GM19240 (cell line): ENCODE results near the gene APOBR.
"Not testable (repeated sequence)": the region's sequence is repeated elsewhere in the genome, so short reads cannot be mapped to it uniquely, and the experiment has no call there.

Experiments
- DNase-seq: peaks from one replicate; pipeline ENCODE4 v3.0.0; 2011; ENCODE audit warnings: low spot score; ENCODE audit not compliant: insufficient read length

The APOBR gene

DNA sequence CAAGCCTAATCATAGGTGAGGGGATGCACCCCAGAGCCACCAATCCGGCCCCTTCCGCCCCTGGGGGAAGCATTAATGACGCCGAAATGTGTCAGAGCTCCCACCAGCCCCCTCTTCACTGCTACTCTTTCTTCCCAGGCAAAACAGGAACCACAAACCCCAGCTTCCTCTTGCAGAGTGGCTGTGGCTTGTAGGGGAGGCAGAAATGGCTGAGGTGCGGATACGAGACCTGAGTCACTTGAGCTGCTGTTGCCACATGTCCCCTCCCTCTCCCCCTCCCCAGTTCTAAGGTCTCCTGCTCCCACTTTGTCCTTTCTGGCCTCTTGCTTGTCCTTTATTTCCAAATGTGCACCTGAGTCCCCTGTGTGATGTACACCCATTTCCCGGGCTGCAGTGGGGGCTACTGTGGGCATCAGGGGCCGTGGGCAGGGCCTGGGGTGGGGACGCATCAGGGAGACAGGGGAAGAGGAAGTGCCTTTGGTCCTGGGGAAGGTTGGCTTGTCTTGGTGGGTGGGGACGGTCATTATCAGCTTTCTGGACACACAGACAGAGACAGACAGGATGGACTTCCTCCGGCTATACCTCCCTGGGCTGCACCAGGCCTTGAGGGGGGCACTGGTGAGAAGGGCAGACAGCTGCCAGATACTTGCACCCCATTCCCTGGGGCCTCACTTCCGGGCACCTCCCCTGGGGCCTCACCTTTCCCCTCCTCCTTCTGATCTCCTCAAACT lies at the start of gene APOBR:
APOBR (plus strand) TSS at position 523 of the 731 bp plus-strand sequence; CDS start at position 562, 39 bp downstream.
- DNase-seq: peak; percentile 87

DNA sequence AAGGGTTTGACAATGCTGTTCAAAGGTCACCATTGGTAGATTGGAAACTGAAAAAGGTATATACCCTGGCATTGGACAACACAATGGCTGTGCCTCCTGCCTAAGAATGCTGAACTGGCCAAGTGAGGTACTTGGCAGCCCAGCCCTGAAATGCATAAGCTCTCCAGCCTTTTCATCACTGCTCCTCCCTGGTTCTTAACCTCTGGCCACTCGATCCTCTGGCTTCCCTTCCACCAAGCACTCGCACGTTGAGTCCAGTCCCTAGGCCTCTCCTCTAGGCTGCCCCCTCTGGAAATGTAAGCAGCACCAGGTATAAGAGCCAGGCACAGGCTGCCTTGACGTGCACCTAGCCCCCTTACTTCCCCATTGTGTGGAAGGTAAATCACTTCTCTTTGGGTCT lies 48.1 kb upstream of the APOBR start:
- DNase-seq: not testable (repeated sequence)

DNA sequence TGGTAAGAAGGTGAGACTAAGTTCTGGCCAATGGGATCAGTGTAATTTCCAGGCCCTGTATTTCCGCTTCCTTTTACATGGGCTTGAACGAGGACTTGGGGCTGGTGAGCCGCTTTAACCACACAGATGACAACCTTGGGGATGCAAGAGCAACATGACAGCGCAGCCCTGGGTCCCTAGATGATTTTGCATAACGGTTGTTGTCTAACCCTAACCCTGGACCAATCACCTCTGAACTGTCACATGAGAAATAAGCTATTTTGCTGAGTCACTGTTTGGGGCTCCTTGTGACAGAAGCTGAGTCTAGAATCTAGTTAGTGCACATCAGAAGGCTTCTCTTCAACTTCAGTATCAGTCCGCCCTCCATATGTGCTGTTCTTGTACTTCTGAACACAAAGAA lies 47.4 kb upstream of the APOBR start:
- not testable (repeated sequence) for DNase-seq

DNA sequence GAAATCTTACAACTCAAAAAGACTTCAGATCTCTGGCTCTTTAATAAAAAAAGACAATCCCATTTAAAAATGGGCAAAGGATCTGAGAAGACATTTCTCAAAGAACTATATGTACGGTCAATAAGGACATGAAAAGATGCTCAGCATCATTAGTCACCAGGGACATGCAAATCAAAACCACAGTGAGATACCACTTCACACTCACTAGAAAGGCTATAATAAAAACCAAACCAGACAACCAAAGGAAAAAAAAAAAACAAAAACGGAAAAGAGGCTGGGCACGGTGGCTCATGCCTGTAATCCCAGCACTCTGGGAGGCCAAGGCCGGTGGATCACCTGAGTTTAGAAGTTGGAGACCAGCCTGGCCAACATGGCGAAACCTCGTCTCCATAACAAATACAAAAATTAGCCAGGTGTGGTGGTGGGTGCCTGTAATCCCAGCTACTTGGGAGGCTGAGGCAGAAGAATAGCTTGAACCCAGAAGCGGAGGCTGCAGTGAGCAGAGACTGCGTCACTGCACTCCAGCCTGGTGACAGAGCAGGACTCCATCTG lies 20.7 kb upstream of the APOBR start:
- no peak for DNase-seq

DNA sequence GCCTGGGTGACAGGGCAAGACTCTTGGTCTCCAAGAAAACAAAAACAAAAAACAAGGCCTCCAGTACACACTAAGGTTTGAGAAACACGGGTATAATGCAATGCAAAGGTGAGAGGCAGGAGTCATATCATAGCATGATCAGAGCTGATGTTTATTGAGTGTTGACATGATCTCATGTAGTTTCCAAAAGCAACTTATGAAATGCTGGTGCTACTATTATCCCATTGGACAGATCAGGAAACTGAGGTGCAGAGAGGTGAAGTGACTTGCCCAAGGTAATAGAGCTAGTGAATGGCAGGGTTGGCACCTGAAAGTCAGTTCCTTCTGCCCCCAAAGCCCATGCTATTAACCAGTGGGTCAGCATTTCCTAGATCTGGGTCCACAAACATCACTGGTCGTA lies 19.2 kb upstream of the APOBR start:
- DNase-seq: no peak

- no peak for DNase-seq
Measured at GRCh38 chr16:28477311-28477920, 17.0 kb upstream of the APOBR start.

DNA sequence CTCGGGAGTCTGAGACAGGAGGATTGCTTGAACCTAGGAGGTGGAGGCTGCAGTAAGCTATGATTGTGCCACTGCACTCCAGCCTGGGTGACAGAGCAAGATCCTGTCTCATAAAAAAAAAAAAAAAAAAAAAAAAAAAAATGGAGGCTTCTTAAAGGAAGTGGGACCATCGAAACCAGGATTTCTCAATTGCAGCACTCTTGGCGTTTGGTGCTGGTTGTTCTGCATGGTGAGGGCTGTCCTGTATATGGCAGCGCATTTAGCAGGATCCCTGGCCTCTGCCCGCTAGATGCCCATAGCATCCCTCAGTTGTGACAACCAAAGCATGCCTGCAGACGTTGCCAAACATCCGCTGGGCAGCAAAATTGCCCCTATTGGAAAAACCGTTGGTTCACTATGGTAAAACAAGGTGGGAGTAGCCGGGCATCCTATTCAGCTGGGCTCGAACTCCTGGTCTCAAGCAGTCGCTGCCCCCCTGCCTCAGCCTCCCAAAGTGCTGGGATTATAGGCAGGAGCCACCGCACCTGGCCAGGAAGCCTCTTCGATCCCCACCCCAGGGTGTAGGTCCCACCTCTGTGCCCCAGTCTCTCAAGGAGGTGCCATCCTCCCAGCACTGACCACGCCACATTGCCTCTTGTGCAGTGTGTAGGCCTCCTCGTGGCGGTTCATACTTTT lies 15.8 kb upstream of the APOBR start:
- no peak for DNase-seq

DNA sequence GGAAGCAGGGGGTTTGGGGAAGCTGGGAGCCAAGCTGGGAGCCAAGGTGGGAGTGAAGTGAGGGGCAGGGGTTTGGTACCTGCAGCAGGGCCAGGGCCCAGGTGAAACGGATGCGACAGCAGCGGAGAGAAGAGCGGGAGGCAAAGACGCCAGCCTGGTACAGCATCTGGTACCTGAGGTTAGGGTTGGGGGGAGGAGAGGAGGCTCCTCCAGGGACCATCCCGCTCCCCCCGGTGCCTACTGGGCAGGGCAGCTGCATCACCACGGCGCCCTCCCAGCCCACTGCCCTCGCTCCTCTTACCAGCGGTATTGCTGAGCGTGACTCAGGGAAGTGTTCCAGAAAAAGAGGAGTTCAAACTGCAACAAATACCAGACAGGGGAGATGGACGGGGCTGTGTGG lies 12.4 kb upstream of the APOBR start:
- no peak for DNase-seq

DNA sequence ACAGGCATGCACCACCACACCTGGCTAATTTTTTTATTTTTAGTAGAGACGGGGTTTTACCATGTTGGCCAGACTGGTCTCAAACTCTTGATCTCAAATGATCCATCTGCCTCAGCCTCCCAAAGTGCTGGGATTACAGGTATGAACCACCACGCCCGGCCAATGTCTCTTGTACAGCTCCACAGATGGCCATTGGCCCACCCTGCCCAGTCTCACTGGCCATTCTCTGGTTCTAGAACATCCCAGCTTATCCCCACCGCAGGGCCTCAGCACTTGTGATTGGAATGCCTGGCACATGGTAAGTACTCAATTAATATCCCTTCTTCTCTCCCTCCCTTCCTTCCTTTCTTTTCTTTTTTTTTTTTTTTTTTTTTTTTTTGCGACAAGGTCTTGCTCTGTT lies 11.1 kb upstream of the APOBR start:
- DNase-seq: not testable (repeated sequence)

DNA sequence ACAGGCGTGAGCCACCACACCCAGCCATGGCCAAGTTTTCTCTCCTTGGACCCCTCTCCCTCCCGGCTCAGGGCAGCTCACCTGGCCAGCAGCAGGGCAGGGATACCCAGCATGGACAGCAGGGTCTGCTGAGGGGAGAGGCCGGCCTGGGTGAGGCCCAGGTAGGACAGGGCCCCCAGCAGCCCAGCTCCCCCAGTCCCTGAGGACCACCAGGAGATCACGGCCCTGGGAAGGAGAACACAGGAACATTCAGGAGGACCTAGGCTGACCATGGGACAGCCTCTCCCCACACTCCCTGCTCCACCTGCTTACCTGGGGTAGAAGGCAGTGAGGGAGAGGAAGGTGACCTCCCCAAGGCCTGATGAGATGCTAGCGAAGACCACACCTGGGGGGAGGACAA lies 8.2 kb upstream of the APOBR start:
- DNase-seq: no peak

DNA sequence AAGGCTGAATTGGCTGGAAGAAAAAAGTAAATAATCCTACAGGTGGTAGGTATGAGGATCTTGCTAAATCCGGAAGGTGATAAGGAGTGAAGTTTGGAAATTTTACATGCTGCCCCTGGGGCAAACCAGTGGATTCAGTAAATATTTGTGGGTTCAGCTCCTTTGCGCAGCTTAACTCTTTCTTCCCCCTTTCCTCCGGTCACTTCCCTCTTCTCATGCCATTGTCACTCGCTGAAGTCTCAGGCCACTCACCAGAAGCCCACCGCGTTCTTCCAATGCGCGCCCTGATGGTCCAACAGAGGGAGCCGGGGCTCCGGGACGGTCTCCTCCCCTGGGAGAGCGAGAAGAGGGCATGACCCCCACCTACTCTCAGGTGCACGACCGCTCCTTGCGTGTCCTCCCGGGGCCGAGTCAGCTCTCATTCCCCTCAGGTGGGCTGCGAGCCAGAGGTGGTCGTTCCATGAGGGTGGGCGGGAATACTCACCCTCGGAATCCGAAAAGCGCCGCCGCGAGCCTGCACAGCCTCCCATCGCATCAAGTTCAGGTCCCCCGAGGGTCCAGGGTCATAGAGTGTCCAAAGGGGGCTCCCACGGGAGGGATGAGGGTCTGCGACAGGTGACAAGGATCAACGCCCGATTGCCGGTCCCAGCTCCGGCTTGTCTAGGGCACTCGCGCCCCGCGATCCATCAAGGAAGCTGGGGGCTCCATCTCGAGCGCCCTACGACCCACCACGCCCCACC lies 3.0 kb upstream of the APOBR start:
- no peak for DNase-seq

DNA sequence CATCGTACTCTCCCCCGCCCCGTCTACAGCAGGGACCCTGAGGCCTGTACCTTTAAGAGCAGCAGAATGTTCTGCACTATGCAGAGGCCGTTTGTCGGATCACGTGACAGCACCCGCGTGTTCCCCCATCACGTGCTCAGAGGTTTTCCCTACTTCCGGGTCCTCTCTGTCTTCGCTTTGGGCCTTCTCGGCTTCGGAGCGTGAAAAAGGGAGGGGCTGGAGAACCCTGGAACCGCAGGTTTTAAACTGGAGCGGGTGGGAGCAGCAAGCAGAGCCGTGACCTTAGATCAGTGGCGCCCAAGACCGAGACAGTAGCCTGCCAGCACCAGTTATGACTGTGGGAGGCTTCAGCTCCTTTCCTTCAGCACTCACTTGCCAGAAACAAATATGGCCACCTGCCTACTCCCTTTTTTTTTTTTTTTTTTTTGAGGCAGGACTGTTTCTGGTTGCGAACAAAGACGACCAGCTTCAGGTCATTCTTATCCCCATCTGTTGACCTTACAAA lies 2.4 kb upstream of the APOBR start, which contains the start of gene CLN3:
CLN3 (minus strand) TSS at position 105 of the 505 bp plus-strand sequence. CDS start 315 bp downstream, outside the sequence.
- DNase-seq: peak; percentile 97

- no peak for DNase-seq
Measured at GRCh38 chr16:28492511-28492910, 1.9 kb upstream of the APOBR start.

GRCh38 chr16:28495098-28495793 lies 803 bp downstream of the APOBR start:
- no peak for DNase-seq

DNA sequence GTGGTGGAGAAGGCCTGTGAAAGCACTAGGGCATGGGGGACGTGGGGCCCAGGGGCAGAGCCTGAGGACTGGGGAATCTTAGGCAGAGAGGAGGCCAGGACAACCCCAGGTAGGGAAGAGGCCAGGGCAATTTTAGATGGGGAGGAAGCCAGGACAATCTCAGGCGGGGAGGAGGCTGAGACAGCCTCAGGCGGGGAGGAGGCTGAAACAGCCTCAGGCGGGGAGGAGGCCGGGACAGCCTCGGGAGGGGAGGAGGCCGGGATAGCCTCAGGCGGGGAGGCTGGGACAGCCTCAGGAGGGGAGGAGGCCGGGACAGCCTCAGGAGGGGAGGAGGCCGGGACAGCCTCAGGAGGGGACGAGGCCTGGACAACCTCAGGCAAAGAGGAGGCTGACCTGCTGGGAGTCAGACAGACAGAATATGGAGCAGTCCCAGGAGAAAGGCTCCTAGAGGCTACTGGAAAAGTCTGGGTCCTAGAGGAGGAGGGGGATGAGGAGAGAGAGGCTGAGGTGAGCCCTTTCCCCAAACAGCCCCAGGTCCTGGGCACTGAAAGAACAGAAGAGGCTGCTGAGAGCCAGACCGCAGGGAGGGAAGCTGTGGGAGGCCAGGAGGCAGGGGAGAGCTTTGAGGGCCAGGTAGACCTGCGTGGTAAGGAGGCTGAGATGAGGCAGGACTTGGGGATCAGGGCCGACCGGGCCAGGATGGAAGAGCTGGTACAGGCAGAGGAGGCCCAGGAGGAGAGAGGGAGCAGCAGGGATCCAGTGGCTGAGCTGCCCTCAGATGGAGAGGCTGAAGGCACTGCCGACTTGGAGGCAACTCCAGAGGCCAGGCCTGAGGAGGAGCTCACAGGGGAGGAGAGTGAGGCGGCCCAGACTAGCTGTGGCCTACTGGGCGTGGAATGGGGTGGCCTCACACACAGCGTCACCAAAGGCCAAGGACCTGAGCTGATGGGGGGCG lies 1.6 kb downstream of the APOBR start:
- DNase-seq: no peak

DNA sequence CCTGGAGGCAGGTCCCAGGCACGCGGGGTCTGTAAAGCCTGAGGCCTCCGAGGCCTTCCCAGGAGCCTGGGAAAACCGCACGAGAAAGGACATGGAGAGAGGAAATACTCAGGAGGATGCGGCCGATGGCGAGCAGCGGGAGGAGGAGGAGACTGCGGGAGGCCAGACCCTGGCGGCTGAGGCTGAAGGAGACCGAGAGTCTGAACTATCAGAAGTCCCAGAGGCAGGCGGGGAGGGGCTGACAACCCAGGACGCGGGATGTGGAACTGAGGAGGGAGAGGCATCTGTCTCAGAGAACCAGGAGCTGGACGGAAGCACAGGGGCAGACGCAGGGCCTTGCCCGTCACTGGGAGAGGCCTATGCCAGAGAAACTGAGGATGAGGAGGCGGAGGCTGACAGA lies 2.4 kb downstream of the APOBR start:
- no peak for DNase-seq

DNA sequence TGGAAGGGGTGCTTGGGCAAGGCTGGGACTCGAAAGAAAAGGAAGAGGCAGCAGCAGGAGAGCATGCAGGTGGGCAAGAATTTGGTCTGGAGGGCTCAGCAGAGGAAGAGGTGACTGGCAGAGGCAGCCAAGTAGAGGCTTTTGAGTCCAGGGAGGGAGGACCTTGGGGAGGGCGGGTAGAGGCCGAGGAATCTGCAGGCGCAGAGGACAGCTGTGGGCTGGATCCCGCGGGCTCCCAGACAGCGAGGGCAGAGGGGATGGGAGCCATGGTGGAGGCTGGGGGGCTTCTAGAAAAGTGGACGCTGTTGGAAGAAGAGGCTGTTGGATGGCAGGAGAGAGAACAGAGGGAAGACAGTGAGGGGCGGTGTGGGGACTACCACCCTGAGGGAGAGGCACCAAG lies 2.9 kb downstream of the APOBR start:
- no peak for DNase-seq

DNA sequence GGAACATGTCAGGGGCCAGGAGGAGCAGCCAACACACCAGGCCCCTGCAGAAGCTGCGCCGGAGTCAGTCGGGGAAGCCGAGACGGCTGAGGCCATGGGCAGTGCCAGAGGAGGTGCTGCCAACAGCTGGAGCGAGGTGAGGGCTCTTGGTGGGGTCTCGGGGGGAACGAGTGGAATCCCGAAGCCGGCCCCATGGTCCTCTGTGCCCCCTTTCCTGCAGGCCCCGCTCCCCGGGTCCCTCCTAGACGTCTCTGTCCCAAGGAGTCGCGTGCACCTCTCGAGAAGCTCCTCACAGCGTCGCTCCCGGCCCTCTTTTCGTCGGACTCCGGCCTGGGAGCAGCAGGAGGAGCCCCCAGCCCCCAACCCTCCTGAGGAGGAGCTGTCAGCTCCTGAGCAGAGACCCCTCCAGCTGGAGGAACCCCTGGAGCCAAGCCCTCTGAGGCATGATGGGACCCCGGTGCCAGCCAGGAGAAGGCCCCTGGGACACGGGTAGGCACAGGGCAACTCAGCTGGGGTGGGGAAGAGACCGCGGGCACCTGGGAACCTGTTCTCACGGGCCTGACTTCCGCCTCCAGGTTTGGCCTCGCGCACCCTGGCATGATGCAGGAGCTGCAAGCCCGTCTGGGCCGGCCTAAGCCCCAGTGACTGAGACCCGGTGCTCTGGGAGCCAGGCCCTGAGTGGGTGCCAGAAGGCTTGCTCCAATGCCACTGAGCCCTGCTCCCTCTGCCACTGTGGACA lies 3.6 kb downstream of the APOBR start:
- DNase-seq: no peak
